ENCODE data around the gene COL20A1.

COL20A1 gene

DNA sequence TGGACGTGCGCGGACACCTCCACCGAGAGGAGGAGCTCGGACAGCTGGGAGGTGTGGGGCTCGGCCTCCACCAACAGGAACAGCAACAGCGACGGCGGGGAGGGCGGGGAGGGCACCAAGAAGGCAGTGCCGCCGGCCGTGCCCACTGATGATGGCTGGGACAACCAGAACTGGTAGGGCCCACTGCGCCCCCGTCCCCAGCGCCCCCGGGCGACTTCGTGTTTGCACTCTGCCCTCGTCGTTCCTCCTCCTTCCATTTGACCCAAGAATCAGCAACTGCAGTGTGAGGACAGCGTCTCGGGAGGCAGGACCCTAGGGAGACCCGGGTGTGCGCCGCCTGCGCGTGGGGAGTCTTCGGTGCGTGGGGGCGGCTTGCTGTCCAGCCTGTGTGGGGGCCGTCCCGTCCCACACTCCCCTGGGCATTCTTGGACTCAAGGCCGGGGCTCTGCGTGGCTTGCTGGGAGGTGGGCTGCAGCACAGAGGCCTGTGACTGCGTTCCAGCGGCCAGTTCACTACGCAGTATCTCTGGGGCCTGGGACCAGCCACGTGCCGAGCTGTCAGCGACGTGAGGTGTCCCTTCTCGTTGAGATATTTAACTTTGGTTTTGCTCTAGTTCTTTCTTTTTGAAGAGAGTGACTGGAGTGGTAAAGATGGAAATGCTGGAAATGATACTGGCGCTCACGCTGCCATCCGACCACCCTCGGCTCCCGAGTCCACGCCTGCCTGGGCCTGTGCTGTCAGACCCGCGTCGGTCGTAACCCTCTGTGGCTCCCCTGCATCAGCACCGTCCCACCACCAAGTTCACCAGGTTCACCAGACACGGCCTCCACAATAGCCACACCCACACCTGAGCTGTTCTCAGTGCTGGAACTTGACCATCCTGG lies 5.0 kb upstream of the COL20A1 start:
- no peak for TF ChIP-seq ZNF274 (IDR thresholded peaks at IDR 0.05; ENCODE audit: low read depth, low read length)
- H3K4me3 ChIP-seq (ENCODE audit: low read length), result no peak overlapping the region

DNA sequence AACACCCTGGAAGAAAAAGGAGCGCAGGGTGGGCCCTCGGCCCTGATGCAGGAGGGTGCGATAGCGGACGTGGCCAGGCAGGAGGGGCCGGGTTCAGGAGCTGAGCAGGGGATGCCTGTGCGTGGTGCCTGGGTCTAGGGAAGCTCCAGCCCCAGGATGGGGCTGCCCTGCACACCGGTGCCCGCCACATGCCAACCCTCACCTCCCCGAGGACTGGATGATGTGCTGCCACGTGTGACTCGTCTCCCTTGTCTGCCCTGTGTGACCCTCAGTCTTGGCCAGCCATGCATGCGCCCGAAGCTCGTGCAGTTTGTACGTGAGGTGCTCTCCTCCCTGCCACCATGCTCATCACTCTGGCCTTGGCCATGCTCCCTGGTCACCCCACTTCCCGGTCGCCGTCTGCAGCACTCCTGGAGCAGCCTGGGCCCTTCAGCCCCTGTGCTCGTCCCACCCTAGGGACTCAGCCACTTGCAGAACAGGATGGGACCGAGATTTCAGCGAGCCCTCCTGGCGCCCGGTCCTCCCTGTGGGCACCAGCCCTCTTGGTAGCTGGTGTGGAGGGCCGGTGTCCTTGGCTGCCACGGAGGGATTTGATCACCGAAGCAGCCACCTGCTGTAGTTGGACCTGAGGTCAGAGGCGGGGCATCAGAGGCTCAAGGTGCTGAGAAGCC lies 4.3 kb upstream of the COL20A1 start:
- H3K4me3 ChIP-seq (ENCODE audit: low read length), result no peak overlapping the region
- no peak for TF ChIP-seq ZNF274 (IDR thresholded peaks at IDR 0.05; ENCODE audit: low read depth, low read length)

DNA sequence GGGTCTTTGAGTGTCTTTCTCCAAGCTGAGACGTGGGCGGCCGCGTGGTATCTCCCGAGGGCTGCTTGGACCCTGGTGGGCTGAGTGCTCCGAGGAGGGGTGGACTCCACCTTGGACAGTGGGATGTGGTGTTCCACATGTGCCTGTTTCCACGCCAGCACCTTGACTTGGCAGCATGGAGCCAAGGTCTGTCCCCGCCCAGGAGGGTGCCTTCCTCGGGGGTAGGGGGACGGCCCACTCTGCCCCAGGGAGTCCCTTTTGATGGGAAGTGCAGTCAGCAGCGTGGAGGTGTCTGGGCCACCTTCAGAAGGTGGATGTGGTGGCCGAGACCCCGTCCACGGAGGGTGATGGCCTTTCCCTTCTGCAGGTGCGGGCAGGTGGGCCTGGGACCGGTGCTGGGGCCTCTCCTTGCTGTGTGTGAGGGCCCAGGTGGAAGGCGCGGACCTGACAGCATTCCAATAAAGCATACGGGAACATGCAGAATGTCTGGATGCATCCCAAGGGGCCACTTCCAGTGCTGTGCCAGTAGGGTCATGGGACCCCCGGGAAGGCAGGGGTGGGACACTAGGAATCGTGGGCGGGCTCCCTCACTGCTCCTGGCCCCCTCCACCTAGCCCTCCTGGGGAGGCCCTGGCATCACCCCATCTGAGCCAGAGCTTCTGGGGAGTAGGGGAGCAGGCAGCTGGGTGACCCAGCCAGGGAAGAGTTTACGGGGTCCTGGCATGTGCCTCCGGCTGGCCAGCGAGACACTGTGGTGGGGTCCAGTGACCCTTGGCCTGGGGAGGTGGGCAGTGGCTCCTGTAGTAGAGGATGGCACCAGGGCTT lies 3.5 kb upstream of the COL20A1 start:
- H3K4me3 ChIP-seq (ENCODE audit: low read length), result no peak overlapping the region
- no peak for TF ChIP-seq ZNF274 (IDR thresholded peaks at IDR 0.05; ENCODE audit: low read depth, low read length)

DNA sequence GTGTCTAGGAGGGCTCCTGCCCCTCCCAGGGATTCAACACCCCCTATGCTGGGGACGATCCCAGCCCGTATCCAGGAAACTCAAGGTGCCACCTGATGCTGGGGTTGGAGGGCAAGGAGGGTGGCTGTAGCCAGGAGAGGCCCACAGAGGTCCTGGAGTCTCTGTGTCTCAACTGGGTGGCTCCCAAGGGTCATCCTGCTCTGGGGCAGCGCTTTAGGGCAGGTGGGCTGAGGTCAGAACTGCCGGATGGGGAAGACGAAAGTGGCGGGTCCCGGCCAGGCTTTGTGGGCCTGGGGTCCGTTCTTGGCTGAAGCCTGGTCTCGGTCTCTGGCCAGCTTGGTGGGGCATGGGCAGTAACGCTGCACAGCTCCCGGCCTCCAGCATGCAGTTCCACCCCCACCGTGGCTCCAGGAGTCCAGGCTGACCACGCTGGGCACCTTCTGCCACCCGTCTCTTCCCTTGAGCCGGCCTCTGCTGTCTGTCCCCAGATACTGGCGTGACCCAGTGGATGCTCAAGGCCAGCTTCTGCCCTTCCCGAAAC lies 2.8 kb upstream of the COL20A1 start:
- no peak overlapping the region for H3K4me3 ChIP-seq (ENCODE audit: low read length)
- no peak for TF ChIP-seq ZNF274 (IDR thresholded peaks at IDR 0.05; ENCODE audit: low read depth, low read length)

DNA sequence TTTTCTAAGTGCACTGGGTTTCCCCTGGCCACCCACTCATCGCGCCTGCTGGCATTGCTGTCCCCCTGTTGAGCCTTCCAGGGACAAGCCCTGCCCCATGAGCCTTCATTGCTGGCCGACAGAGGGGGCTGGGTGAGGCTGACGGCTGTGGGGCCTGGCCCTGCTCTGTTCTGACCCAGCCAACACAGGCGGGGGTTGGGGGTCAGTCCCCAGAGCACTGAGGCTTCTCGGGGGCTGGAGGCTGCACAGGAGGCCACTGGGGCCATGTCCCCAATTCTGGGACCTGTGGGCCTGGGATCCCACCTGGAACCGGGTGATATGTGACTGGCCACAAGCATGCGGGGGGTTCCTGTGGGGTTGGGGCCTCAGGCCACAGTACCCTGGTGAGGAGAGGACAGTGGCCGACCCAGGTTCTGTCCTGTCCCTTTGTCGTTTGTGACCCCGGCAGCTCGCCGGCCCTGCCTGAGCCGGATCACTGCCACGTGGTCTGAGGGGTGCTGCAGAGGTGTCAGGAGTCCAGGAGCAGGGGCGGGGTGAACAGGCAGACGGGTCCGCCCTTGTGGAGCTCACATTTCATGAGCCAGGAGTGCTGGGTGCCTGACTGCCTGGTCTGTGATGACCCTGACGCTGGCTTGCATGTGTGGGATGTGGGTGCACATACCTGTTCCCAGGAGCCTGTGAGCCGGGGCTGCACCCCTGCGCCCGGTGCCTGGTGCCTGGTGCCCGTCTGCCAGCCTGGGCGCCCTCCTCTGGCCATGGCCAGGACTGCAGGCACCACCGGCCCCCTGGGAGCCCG lies 2.1 kb upstream of the COL20A1 start:
- H3K4me3 ChIP-seq (ENCODE audit: low read length), result no peak overlapping the region
- no peak for TF ChIP-seq ZNF274 (IDR thresholded peaks at IDR 0.05; ENCODE audit: low read depth, low read length)

DNA sequence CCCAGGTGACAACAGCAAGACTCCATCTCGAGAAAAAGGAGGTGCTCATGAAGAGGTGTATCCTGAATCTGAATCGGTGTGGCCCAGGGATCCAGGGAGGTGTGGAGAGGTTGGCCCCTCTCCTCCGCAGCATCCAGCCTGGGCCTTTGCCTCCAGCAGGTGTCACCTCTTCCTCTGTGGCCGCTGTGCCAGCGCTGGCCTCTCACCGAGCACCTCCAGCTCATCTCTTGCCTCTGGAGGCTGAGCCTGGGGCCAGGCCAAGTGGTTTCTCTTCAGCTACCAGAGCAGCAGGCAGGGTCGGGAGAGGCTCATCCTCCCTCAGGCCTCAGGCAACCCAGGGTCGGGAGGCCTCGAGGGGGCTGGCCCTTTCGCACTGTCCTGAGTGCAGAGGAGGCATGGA lies 1.2 kb upstream of the COL20A1 start:
- no peak overlapping the region for H3K4me3 ChIP-seq (ENCODE audit: low read length)
- TF ChIP-seq ZNF274 (IDR thresholded peaks at IDR 0.05; ENCODE audit: low read depth, low read length), result no peak

DNA sequence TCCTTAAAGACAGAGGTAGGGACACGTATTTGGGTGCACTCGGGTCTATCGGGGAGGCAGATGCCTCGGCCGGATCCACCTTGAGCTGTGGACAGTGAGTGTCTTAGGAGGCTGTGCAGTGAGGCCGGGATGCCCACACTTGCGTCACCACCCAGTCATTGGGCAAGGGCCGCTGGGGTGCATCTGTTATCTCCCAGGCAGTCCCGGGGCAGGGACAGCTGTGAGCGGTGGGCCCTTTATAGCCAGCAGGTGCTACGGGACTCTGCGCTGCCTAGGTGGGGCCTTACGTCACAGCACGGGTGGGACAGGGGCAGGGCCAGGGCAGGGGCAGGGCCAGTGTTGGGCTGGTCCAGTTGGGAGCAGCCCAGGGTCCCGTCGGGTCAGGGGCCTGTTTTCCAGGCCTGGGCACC lies 689 bp upstream of the COL20A1 start:
- no peak overlapping the region for H3K4me3 ChIP-seq (ENCODE audit: low read length)
- no peak for TF ChIP-seq ZNF274 (IDR thresholded peaks at IDR 0.05; ENCODE audit: low read depth, low read length)

DNA sequence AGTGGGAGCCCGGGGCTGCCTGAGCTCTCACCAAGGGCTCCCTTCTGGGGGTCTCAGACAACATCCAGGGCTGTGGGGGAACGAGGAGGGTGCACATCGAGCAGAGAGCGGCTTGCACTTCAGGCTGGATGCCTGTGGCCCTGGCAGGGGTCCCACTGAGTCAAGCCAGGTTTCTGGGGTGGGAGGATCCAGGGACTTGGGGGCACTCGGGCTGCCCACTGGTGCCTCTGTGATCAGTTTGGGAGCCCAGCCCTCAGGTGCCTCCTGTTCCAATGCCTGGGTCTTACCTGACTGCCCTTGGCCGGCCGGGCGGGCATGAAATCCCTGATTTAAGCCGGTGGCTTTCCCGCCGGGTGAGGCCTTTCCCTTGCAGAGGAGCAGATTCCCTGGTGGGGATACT lies 470 bp downstream of the COL20A1 start:
- no peak overlapping the region for H3K4me3 ChIP-seq (ENCODE audit: low read length)
- no peak for TF ChIP-seq ZNF274 (IDR thresholded peaks at IDR 0.05; ENCODE audit: low read depth, low read length)

DNA sequence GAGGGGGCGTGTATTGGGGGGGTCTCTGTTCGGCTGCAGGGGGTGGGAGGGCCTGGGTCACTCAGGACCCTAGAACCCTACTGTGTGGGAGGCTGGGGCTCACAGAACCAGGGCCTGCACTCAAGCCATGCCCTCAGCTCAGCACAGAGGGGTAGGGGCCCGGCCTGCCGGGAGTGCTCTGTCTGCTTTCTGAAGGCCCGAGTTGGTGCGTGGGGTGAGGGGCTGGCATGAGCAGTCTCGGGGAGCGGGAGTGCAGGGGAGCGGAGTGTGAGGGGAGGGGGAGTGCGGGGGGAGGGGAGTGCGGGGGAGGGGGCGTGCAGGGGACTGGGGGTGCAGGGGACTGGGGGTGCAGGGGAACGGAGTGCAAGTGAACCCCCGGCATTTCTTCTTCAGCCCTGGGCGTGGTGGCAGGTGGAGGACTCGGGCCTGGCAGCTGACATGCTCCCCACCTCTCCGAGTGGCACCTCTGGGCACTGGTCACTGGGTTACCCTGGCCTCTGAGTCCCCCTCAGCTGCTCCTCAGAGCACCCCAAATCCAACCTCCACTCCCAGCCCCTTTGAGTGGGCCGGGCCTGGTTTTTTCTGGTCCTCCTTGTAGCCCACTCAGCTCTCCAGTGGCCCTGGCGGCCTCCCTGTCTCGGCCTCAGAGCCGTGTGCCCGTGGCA lies 1.0 kb downstream of the COL20A1 start:
- H3K4me3 ChIP-seq (ENCODE audit: low read length), result no peak overlapping the region
- no peak for TF ChIP-seq ZNF274 (IDR thresholded peaks at IDR 0.05; ENCODE audit: low read depth, low read length)

DNA sequence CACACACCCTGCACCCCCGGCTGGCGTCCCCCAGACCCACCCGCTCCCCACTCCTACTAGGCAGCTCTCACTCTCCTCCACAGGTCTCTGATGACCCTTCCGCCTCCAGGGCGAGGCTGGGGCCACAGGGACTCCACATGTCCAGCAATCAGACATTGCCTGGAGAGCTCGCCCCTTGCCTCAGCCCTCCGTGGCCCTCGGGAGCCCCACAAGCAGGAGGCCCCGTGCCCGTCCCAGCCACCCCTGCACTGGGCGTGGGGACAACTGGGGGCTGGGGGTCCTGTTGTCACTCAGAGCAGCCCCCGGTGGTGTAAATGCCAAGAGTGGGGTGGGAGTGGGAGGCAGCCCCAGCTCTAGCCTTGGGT lies 1.5 kb downstream of the COL20A1 start:
- no peak for TF ChIP-seq ZNF274 (IDR thresholded peaks at IDR 0.05; ENCODE audit: low read depth, low read length)
- H3K4me3 ChIP-seq (ENCODE audit: low read length), result no peak overlapping the region

DNA sequence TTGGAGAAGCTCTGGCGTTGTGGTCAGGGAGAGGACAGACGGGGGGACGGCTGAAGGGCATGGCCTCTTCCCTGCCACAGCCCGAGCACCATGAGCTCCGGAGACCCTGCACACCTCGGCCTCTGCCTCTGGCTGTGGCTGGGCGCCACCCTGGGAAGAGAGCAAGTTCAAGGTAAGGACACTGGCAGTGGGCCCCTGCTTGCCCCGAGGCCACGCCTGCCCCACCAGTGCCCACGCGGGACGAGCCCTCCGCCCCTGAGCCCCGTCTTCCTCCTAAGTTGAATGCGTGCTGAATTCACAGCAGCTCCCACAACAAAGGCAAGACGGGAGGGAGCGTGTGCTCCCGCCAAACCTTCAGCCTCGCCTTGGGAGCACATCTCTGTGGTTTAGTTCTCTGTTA lies 2.0 kb downstream of the COL20A1 start:
- TF ChIP-seq ZNF274 (IDR thresholded peaks at IDR 0.05; ENCODE audit: low read depth, low read length), result no peak
- H3K4me3 ChIP-seq (ENCODE audit: low read length), result no peak overlapping the region

DNA sequence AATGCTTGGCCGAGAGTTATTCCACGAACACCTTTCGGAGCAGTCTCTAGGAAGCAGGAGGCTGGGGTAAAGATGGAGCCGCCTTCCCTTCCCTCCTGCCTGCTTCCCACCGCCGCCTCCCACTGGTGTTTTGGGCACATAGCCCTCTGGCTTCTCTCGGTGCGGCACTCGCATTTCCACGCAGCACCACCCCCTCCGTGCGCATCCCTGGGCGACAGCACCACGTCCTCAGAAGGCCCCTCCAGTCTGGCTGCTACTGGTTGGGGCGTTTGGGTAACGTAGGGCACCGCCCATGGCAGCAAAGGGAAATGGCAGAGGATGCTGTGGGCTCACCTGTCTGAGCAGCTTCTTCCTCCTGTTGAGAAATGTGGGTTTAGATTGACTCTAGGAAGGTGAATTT lies 2.4 kb downstream of the COL20A1 start:
- no peak for TF ChIP-seq ZNF274 (IDR thresholded peaks at IDR 0.05; ENCODE audit: low read depth, low read length)

DNA sequence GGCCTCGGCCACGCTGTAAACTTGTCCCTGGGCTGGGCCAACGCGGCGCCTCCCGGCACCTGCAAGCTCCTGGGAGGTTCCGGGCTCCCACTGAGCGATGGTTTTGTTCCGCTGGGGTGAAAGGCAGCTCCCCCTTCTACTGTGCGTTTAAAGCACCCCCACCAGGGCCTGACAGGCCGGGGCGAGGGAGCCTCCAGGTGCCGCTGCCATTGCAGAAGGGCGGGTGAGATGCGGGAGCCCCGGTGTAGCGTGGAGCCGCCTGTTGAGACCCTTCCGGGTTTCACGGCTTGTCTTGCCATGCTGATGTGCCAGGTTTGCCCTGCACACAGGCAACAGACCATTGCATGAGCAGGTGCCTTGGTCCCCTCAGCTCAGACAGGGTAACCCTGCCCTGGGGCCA lies 2.9 kb downstream of the COL20A1 start:
- H3K4me3 ChIP-seq (ENCODE audit: low read length), result no peak overlapping the region
- TF ChIP-seq ZNF274 (IDR thresholded peaks at IDR 0.05; ENCODE audit: low read depth, low read length), result no peak

More for the DNA sequence above, 2.4 kb downstream of the COL20A1 start:
- no peak overlapping the region for H3K4me3 ChIP-seq (ENCODE audit: low read length)

Data from GM08714 (cell line).